ENCODE data around the gene GJA1. TPM values are rescaled to one million over a fixed set of nuclear protein-coding genes. Genes with fewer than 3 reads are reported as not detected.
"Not testable (repeated sequence)": the region's sequence is repeated elsewhere in the genome, so short reads cannot be mapped to it uniquely, and the experiment has no call there.

Gene GJA1
- total RNA-seq, 1 donor from 2014 or later: 127 TPM

DNA sequence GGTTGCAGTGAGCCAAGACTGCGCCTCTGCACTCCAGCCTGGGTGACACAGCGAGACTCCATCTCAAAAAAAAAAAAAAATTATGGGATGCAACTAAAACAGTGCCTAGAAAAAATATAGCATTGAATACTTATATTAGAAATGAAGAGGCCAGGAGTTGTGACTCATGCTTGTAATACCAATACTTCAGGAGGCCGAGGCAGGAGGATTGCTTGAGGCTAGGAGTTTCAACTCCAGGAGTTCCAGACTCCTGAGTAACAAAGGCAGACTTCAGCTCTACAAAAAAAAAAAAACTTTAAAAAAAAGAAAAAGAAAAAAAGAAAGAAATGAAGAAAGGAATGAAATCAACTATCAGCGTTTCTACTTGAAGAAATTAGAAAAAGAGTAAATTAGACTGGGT, 17.1 kb upstream of the GJA1 start:
- Histone ChIP-seq H3K27me3 (ENCODE audit: control insufficient read depth, insufficient read depth, low read length) (no peaks in the 10 kb centered on the region), H3K4me3 (ENCODE audit: low read depth, low read length) (no peak overlapping the region), H3K36me3 (ENCODE audit: control insufficient read depth, insufficient read depth, low read length) (no peaks in the 10 kb centered on the region)
- FAIRE-seq: no peak
- no peak for DNase-seq (ENCODE audit: low read depth)
- TF ChIP-seq, protein P1, sequence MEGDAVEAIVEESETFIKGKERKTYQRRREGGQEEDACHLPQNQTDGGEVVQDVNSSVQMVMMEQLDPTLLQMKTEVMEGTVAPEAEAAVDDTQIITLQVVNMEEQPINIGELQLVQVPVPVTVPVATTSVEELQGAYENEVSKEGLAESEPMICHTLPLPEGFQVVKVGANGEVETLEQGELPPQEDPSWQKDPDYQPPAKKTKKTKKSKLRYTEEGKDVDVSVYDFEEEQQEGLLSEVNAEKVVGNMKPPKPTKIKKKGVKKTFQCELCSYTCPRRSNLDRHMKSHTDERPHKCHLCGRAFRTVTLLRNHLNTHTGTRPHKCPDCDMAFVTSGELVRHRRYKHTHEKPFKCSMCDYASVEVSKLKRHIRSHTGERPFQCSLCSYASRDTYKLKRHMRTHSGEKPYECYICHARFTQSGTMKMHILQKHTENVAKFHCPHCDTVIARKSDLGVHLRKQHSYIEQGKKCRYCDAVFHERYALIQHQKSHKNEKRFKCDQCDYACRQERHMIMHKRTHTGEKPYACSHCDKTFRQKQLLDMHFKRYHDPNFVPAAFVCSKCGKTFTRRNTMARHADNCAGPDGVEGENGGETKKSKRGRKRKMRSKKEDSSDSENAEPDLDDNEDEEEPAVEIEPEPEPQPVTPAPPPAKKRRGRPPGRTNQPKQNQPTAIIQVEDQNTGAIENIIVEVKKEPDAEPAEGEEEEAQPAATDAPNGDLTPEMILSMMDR (IDR thresholded peaks at IDR 0.05; ENCODE audit: insufficient read depth, low read length, severe bottlenecking): no peak

DNA sequence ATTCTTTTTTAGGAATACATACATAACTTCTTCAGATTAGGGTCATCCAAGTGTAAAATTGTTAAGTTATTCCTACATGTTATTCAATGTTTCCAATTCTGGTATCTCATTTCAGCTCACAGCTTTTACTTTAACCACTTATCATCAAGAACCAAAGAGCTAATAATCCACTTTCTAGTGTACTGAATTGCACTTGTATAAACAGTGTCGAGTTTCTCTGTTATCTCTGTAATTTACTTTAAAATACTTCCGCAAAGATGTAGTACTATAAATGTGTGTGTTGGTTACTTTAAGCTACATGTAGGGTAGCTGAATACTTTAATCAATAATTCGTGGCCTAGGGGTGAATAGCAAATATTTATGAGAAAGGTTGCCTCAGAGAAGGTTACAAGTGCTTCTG, 8.8 kb upstream of the GJA1 start:
- no peak for DNase-seq (ENCODE audit: low read depth)
- no peak overlapping the region for H3K4me3 ChIP-seq (ENCODE audit: low read depth, low read length)
- H3K27me3 ChIP-seq (ENCODE audit: control insufficient read depth, insufficient read depth, low read length): no peaks in the 10 kb centered on the region
- no peak for FAIRE-seq
- no peaks in the 10 kb centered on the region for H3K36me3 ChIP-seq (ENCODE audit: control insufficient read depth, insufficient read depth, low read length)
- TF ChIP-seq, protein P1 (IDR thresholded peaks at IDR 0.05; ENCODE audit: insufficient read depth, low read length, severe bottlenecking): no peak

DNA sequence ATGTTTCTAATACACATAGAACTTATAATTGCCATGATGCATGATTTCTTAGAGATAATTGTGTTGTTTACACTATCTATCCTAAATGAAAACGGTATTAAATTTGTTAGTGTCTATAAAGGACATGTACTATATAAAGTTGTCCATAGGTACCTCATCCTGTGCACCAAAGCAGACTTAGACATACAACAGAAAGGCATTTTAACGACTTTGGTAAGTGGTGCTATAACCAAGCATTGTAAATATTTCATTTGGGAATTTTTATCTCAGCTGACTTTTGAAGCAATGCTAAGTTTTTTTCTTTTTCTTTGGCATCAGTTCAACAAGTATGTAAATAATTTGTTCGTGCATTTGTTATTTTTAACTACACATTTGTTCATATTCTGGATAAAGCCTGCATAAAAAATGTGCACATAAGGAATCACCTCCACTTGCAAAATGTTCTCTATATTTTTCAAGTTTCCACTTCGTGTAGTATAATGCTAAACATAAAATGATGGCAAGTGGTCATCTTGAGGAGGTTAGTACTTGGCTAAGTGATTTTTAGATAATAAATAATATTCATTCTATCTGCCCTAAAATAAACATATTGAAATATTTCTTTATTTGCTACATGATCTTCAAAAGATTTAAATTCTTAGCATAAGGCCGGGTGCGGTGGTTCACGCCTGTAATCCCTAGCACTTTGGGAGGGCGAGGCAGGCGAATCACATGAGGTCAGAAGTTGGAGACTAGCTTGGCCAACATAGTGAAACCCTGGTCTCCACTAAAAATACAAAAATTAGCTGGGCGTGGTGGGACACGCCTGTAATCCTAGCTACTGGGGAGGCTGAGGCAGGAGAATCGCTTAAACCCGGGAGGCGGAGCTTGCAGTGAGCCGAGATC, 6.3 kb upstream of the GJA1 start:
- no peak for FAIRE-seq
- no peaks in the 10 kb centered on the region for H3K27me3 ChIP-seq (ENCODE audit: control insufficient read depth, insufficient read depth, low read length)
- no peaks in the 10 kb centered on the region for H3K36me3 ChIP-seq (ENCODE audit: control insufficient read depth, insufficient read depth, low read length)
- DNase-seq (ENCODE audit: low read depth): no peak
- no peak overlapping the region for H3K4me3 ChIP-seq (ENCODE audit: low read depth, low read length)
- TF ChIP-seq, protein P1 (IDR thresholded peaks at IDR 0.05; ENCODE audit: insufficient read depth, low read length, severe bottlenecking): no peak

DNA sequence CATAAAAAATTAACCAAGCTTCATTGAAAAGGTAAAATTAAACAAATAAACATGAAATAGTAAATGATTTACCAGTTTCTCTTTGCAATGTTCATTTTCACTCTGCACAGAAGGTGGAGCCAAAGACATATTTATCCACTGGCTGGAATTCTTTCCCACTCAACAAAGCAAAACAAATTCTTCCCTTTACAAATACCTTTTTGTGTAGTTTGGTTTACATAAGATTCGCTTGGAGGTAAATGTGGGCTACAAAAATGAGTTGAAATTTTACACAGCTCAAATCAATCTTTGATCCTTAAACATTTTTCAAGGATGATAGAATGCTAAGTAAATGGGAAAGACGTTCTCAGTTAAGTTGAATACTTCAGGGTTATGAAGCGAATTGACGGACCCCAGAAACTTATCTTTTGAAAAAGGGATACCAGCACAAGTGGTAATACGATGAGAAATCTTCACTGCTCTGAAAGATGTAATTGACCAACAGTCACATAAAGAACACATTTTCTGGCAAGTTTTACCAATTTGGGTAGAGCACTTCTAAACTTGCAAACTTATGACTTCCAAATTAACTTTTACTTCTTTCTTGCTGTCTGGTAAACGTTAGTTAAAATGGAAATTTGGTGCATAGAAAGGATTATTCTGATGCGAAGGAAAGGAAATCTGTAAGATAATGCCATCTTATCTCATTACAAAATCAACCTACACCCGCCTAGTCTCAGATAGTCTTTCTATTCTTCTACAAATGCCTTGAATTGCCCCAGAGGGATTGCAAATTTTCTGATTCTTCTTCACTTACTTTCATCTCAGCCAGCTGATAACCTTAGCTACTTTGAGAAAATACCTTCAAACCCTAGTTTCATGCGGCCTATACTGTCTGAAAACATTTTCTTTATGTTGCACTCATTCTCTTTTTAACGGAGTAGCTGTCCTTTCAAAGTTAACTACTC, 4.7 kb upstream of the GJA1 start:
- no peaks in the 10 kb centered on the region for H3K27me3 ChIP-seq (ENCODE audit: control insufficient read depth, insufficient read depth, low read length)
- DNase-seq (ENCODE audit: low read depth) (peak; percentile 63), FAIRE-seq (no peak)
- TF ChIP-seq, protein P1 (IDR thresholded peaks at IDR 0.05; ENCODE audit: insufficient read depth, low read length, severe bottlenecking): peak; percentile 49
- H3K4me3 ChIP-seq (ENCODE audit: low read depth, low read length): no peak overlapping the region
- no peaks in the 10 kb centered on the region for H3K36me3 ChIP-seq (ENCODE audit: control insufficient read depth, insufficient read depth, low read length)

DNA sequence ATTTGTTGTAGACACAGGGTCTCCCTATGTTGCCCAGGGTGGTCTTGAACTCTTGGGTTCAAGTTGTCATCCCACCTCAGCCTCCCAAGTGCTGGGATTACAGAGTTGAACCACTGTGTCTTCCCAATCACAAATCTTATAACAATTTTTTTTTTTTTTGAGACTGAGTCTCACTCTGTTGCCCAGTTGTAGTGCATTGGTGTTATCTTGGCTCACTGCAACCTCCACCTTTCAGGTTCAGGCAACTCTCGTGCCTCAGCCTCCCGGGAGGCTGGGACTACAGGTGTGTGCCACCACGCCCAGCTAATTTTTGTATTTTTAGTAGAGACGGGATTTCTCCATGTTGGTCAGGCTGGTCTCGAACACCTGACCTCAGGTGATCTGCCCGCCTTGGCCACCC, 3.7 kb upstream of the GJA1 start:
- not testable (repeated sequence) for FAIRE-seq; H3K4me3 ChIP-seq (ENCODE audit: low read depth, low read length); H3K36me3 ChIP-seq (ENCODE audit: control insufficient read depth, insufficient read depth, low read length); H3K27me3 ChIP-seq (ENCODE audit: control insufficient read depth, insufficient read depth, low read length); DNase-seq (ENCODE audit: low read depth)

All from bronchial epithelial cell (primary cell).